Keratinocyte (primary cell): Measurements from ENCODE around the gene UBE2E3. TPM values are rescaled to one million over a fixed set of nuclear protein-coding genes. Genes with fewer than 3 reads are reported as not detected.

Experiments
- DNase-seq: peaks from one replicate; pipeline ENCODE4 v3.0.0-alpha.2; 2011; ENCODE audit warnings: low read depth, missing footprints, low spot score
- FAIRE-seq: peaks from 2 replicates; lab custom pipeline; 2011; peaks lifted over from hg19 to GRCh38; lab: Jason Lieb, UNC
- H2AFZ ChIP-seq: 2 replicates; pipeline ENCODE4 v1.6.0; 2012; ENCODE audit warnings: low read length, control low read depth, inconsistent platforms; ENCODE audit not compliant: control insufficient read depth
- H3K27ac ChIP-seq: 2 replicates; pipeline ENCODE4 v1.5.1; 2011; ENCODE audit warnings: low read length; ENCODE audit not compliant: control insufficient read depth, insufficient read depth
- H3K27me3 ChIP-seq: 3 replicates; pipeline ENCODE4 v1.6.0; 2011; ENCODE audit warnings: low read length; ENCODE audit not compliant: control insufficient read depth, insufficient read depth; ENCODE audit errors: extremely low read depth
- H3K36me3 ChIP-seq, 2 experiments: 2 replicates in 1 of 2; 3 replicates in 1 of 2; pipeline ENCODE4 v1.5.1; 2011; ENCODE audit warnings: low read length in 2 of 2, mild to moderate bottlenecking in 1 of 2; ENCODE audit not compliant: control insufficient read depth in 2 of 2, insufficient read depth in 2 of 2; ENCODE audit errors: extremely low read depth in 1 of 2
- H3K4me1 ChIP-seq: 3 replicates; pipeline ENCODE4 v1.5.1; 2011; ENCODE audit warnings: low read length; ENCODE audit not compliant: control insufficient read depth, insufficient read depth; ENCODE audit errors: extremely low read depth
- H3K4me2 ChIP-seq: 3 replicates; pipeline ENCODE4 v1.6.0; 2011; ENCODE audit warnings: low read depth, low read length; ENCODE audit not compliant: control insufficient read depth, insufficient read depth; ENCODE audit errors: extremely low read depth
- H3K4me3 ChIP-seq, 3 experiments: fragments of 200-600 bp in 1 of 3; sonication (generic) in 1 of 3; 2 replicates in 2 of 3; 3 replicates in 1 of 3; pipeline ENCODE4 v1.5.1; 2011 to 2016; ENCODE audit warnings: low read length in 3 of 3, mild to moderate bottlenecking in 3 of 3, control low read depth in 2 of 3, inconsistent platforms in 1 of 3, low read depth in 1 of 3, mixed read lengths in 1 of 3, mixed run types in 1 of 3, moderate library complexity in 1 of 3; ENCODE audit not compliant: control insufficient read depth in 2 of 3, insufficient read depth in 2 of 3; ENCODE audit errors: extremely low read depth in 1 of 3
- H3K79me2 ChIP-seq: 2 replicates; pipeline ENCODE4 v1.6.0; 2012; ENCODE audit warnings: low read length; ENCODE audit not compliant: control insufficient read depth, insufficient read depth
- H3K9ac ChIP-seq: 3 replicates; pipeline ENCODE4 v1.6.0; 2011; ENCODE audit warnings: low read length; ENCODE audit not compliant: control insufficient read depth, insufficient read depth; ENCODE audit errors: extremely low read depth
- H3K9me1 ChIP-seq: 3 replicates; pipeline ENCODE4 v1.6.0; 2011; ENCODE audit warnings: low read length; ENCODE audit not compliant: control insufficient read depth, insufficient read depth; ENCODE audit errors: extremely low read depth
- H3K9me3 ChIP-seq: 2 replicates; pipeline ENCODE4 v1.5.1; 2012; ENCODE audit warnings: low read depth, low read length; ENCODE audit not compliant: control insufficient read depth
- H4K20me1 ChIP-seq: 3 replicates; pipeline ENCODE4 v1.6.0; 2011; ENCODE audit warnings: low read length; ENCODE audit not compliant: control insufficient read depth, insufficient read depth; ENCODE audit errors: extremely low read depth
- CTCF ChIP-seq, 3 experiments: IDR thresholded peaks in 1 of 3; conservative IDR thresholded peaks in 1 of 3; optimal IDR thresholded peaks in 1 of 3; 2 replicates in 2 of 3; 3 replicates in 1 of 3; pipeline versions ENCODE3 to v1.5.1; 2011; ENCODE audit warnings: low read length in 3 of 3, mild to moderate bottlenecking in 3 of 3, moderate library complexity in 2 of 3, control low read depth in 1 of 3, inconsistent platforms in 1 of 3; ENCODE audit not compliant: insufficient read depth in 2 of 3; ENCODE audit errors: extremely low read depth in 1 of 3
- EZH2 ChIP-seq: IDR thresholded peaks from one replicate; pipeline ENCODE4 v1.6.1; 2012; ENCODE audit warnings: inconsistent platforms, mild to moderate bottlenecking, low read length, moderate library complexity
- dilution Hi-C: fragments of 300-500 bp; cut with MboI; formaldehyde crosslinking; loops from one replicate; pipeline ENCODE4 v1.7.0; 2020; ENCODE audit warnings: low sequenced_read_pairs; ENCODE audit not compliant: extremely low pct_ligation_motif_present
- polyA plus RNA-seq, 5 experiments: library from polyadenylated mRNA; depleted of rRNA in 3 of 5; stranded (reverse) in 3 of 5; stranded (forward) in 1 of 5; unstranded in 1 of 5; fragments of >200 nt; gene quantifications; 1 replicate in 1 of 5; 2 replicates in 3 of 5; 3 replicates in 1 of 5; pipeline versions ENCODE4 v1.2.1 to v1.2.3, GENCODE V29; 2011 to 2012; ENCODE audit warnings: missing spikeins in 2 of 5, low read depth in 1 of 5, low replicate concordance in 1 of 5

UBE2E3 gene
- polyA plus RNA-seq, 1 donor (not counting 4 experiments of a cell fraction or from before 2014, with no cell fraction given) = 91.1 TPM

GRCh38 chr2:181111059-181111458, 130.7 kb downstream of the UBE2E3 start:
- H3K27me3 ChIP-seq = no peaks in the 10 kb centered on the region
- peaks cover 2% of the 10 kb centered on the region for H3K9me1 ChIP-seq
- no peak for FAIRE-seq
- TF ChIP-seq CTCF (optimal IDR thresholded peaks at IDR 0.05 in 1 of 3, IDR thresholded peaks at IDR 0.05 in 1 of 3, conservative IDR thresholded peaks at IDR 0.05 in 1 of 3; ENCODE audit: extremely low read depth in 1 of 3, insufficient read depth in 2 of 3, low read length in 3 of 3) (no peak), EZH2 (no peak)
- dilution Hi-C loops = no loop called here
- no peak overlapping the region for H3K9ac ChIP-seq
- H3K4me2 ChIP-seq = no peak overlapping the region
- no peaks in the 10 kb centered on the region for H4K20me1 ChIP-seq
- H3K36me3 ChIP-seq = no peaks in the 10 kb centered on the region
- no peaks in the 10 kb centered on the region for H3K9me3 ChIP-seq
- no peaks in the 10 kb centered on the region for H3K79me2 ChIP-seq
- DNase-seq = no peak
- no peak overlapping the region for H2AFZ ChIP-seq
- H3K4me3 ChIP-seq = no peak overlapping the region
- H3K27ac ChIP-seq = no peak overlapping the region
- peaks cover 13% of the 10 kb centered on the region for H3K4me1 ChIP-seq

- Histone ChIP-seq H3K4me1 (no peaks in the 10 kb centered on the region), H3K36me3 (no peaks in the 10 kb centered on the region), H3K4me3 (no peak overlapping the region), H2AFZ (no peak overlapping the region), H3K79me2 (no peaks in the 10 kb centered on the region), H3K27ac (no peak overlapping the region), H3K4me2 (no peak overlapping the region), H3K9me3 (no peaks in the 10 kb centered on the region), H3K9ac (no peak overlapping the region), H4K20me1 (no peaks in the 10 kb centered on the region), H3K27me3 (no peaks in the 10 kb centered on the region), H3K9me1 (no peaks in the 10 kb centered on the region)
- FAIRE-seq (no peak), DNase-seq (no peak)
- TF ChIP-seq EZH2 (no peak), CTCF (optimal IDR thresholded peaks at IDR 0.05 in 1 of 3, IDR thresholded peaks at IDR 0.05 in 1 of 3, conservative IDR thresholded peaks at IDR 0.05 in 1 of 3; ENCODE audit: extremely low read depth in 1 of 3, insufficient read depth in 2 of 3, low read length in 3 of 3) (no peak)
- dilution Hi-C loops = no loop called here
Measured at GRCh38 chr2:181112916-181113315, 132.5 kb downstream of the UBE2E3 start.
